Panc1 (cell line): ENCODE measurements around the gene ZNF783. TPM values are rescaled to one million over a fixed set of nuclear protein-coding genes. Genes with fewer than 3 reads are reported as not detected.

ENCODE experiments used
- ATAC-seq: fragments of 200-7000 bp; cut with Tn5 transposase; 2 replicates; pipeline ENCODE4 v1.9.1; 2020; ENCODE audit warnings: mild to moderate bottlenecking, moderate library complexity
- BruUV-seq: library from RNA; stranded (reverse); fragments of 400-500 nt; replicated peaks from 2 replicates; lab custom pipeline; 2021; lab: Mats Ljungman, UMichigan
- CTCF ChIA-PET: fragments of 300-600 bp; sonication (Branson Sonifier 250); formaldehyde crosslinking; loops from one replicate; lab custom pipeline; 2022; ENCODE audit warnings: antibody characterized with exemption; lab: Charles Lee
- POLR2A ChIA-PET: fragments of 300-600 bp; sonication (Branson Sonifier 250); formaldehyde crosslinking; loops from one replicate; lab custom pipeline; 2022; ENCODE audit warnings: antibody characterized with exemption; lab: Charles Lee
- DNase-seq: peaks from one replicate; pipeline ENCODE4 v3.0.0-alpha.2; 2010; ENCODE audit warnings: low read depth, low spot score
- H3K27ac ChIP-seq: 2 replicates; pipeline ENCODE4 v1.5.1; 2011; ENCODE audit warnings: mild to moderate bottlenecking, low read length, inconsistent platforms
- H3K27me3 ChIP-seq: fragments of 200-500 bp; sonication (Bioruptor generic); 2 replicates; pipeline ENCODE4 v1.6.0; 2014; ENCODE audit warnings: low read length, inconsistent platforms; ENCODE audit not compliant: control insufficient read depth, insufficient read depth
- H3K36me3 ChIP-seq: fragments of 200-500 bp; sonication (Bioruptor generic); 2 replicates; pipeline ENCODE4 v1.5.1; 2014; ENCODE audit warnings: inconsistent platforms, mild to moderate bottlenecking, low read length, moderate library complexity; ENCODE audit not compliant: control insufficient read depth, insufficient read depth
- H3K4me1 ChIP-seq: 2 replicates; pipeline ENCODE4 v1.5.1; 2011; ENCODE audit warnings: inconsistent platforms, mild to moderate bottlenecking, low read length, moderate library complexity; ENCODE audit not compliant: control insufficient read depth, insufficient read depth
- H3K4me3 ChIP-seq, 2 experiments: 2 replicates each; pipeline ENCODE4 v1.5.1; 2011 to 2012; ENCODE audit warnings: low read depth in 2 of 2, low read length in 2 of 2, mild to moderate bottlenecking in 2 of 2, inconsistent platforms in 1 of 2, moderate library complexity in 1 of 2
- H3K9me3 ChIP-seq: fragments of 200-500 bp; sonication (Bioruptor generic); 2 replicates; pipeline ENCODE4 v1.5.1; 2014; ENCODE audit warnings: low read depth, mild to moderate bottlenecking, inconsistent platforms, low read length, moderate library complexity; ENCODE audit not compliant: control insufficient read depth, insufficient read depth
- POLR2AphosphoS5 ChIP-seq: IDR thresholded peaks from 2 replicates; pipeline ENCODE4 v1.6.1; 2012; ENCODE audit warnings: mild to moderate bottlenecking, low read depth, low read length, moderate library complexity
- SIN3A ChIP-seq: IDR thresholded peaks from 2 replicates; pipeline ENCODE4 v1.6.1; 2012; ENCODE audit warnings: low read depth, mild to moderate bottlenecking, low read length, moderate library complexity, borderline replicate concordance; ENCODE audit not compliant: insufficient read depth
- TCF7L2 ChIP-seq: IDR thresholded peaks from 2 replicates; pipeline ENCODE4 v1.6.1; 2011; ENCODE audit warnings: mild to moderate bottlenecking, low read depth, low read length, inconsistent platforms
- in situ Hi-C: cut with HindIII; loops from 2 replicates; pipeline ENCODE4 v1.10.0; 2016; ENCODE audit warnings: low sequenced_read_pairs, low pct_unique_long_range_greater_than_20kb
- intact Hi-C: fragments of 100-400 bp; cut with micrococcal nuclease; formaldehyde crosslinking; loops from one replicate; pipeline ENCODE4 v1.10.0; 2022; ENCODE audit not compliant: unreplicated experiment
- total RNA-seq: library from RNA; stranded (reverse); gene quantifications from one replicate; pipeline ENCODE4 v1.2.1, GENCODE V29; 2021; ENCODE audit not compliant: unreplicated experiment
- TF ChIP-seq, protein P1 (sequence below), 2 experiments: IDR thresholded peaks; 2 replicates each; pipeline ENCODE4 v1.6.1; 2011 to 2012; ENCODE audit warnings: low read depth in 2 of 2, control low read depth in 1 of 2, low read length in 1 of 2, mild to moderate bottlenecking in 1 of 2, moderate library complexity in 1 of 2; ENCODE audit not compliant: insufficient read depth in 1 of 2
- TF ChIP-seq, protein P2 (sequence below): fragments of 450-650 bp; IDR thresholded peaks from 2 replicates; pipeline ENCODE4 v1.5.1; 2017; ENCODE audit warnings: mild to moderate bottlenecking

Gene ZNF783
- total RNA-seq, 1 experiment from 2014 or later, result 16.6 TPM

DNA sequence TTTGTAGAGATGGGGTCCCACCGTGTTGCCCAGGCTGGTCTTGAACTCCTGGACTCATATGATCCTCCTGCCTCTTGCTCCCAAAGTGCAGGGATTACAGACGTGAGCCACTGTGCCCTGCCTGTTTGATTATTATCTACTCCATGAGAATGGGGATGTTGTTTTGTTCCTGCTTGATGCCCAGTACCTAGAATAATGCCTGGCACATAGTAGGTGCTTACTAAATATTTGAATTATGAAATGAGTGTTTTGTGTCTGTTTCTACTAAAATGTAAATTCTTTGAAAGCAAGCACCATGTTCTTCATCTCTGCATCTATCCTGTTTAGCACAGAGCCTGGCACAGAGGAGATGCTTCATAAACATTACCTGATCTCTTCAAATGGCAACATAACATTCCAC, 40.9 kb downstream of the ZNF783 start:
- H3K36me3 ChIP-seq, result no peaks in the 10 kb centered on the region
- TF ChIP-seq, protein P1, sequence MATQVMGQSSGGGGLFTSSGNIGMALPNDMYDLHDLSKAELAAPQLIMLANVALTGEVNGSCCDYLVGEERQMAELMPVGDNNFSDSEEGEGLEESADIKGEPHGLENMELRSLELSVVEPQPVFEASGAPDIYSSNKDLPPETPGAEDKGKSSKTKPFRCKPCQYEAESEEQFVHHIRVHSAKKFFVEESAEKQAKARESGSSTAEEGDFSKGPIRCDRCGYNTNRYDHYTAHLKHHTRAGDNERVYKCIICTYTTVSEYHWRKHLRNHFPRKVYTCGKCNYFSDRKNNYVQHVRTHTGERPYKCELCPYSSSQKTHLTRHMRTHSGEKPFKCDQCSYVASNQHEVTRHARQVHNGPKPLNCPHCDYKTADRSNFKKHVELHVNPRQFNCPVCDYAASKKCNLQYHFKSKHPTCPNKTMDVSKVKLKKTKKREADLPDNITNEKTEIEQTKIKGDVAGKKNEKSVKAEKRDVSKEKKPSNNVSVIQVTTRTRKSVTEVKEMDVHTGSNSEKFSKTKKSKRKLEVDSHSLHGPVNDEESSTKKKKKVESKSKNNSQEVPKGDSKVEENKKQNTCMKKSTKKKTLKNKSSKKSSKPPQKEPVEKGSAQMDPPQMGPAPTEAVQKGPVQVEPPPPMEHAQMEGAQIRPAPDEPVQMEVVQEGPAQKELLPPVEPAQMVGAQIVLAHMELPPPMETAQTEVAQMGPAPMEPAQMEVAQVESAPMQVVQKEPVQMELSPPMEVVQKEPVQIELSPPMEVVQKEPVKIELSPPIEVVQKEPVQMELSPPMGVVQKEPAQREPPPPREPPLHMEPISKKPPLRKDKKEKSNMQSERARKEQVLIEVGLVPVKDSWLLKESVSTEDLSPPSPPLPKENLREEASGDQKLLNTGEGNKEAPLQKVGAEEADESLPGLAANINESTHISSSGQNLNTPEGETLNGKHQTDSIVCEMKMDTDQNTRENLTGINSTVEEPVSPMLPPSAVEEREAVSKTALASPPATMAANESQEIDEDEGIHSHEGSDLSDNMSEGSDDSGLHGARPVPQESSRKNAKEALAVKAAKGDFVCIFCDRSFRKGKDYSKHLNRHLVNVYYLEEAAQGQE (IDR thresholded peaks at IDR 0.05; ENCODE audit: insufficient read depth in 1 of 2, low read depth in 2 of 2, low read length in 1 of 2), result no peak
- TF ChIP-seq, protein P2, sequence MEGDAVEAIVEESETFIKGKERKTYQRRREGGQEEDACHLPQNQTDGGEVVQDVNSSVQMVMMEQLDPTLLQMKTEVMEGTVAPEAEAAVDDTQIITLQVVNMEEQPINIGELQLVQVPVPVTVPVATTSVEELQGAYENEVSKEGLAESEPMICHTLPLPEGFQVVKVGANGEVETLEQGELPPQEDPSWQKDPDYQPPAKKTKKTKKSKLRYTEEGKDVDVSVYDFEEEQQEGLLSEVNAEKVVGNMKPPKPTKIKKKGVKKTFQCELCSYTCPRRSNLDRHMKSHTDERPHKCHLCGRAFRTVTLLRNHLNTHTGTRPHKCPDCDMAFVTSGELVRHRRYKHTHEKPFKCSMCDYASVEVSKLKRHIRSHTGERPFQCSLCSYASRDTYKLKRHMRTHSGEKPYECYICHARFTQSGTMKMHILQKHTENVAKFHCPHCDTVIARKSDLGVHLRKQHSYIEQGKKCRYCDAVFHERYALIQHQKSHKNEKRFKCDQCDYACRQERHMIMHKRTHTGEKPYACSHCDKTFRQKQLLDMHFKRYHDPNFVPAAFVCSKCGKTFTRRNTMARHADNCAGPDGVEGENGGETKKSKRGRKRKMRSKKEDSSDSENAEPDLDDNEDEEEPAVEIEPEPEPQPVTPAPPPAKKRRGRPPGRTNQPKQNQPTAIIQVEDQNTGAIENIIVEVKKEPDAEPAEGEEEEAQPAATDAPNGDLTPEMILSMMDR, result no peak
- TF ChIP-seq SIN3A (no peak), POLR2AphosphoS5 (no peak), TCF7L2 (no peak)

DNA sequence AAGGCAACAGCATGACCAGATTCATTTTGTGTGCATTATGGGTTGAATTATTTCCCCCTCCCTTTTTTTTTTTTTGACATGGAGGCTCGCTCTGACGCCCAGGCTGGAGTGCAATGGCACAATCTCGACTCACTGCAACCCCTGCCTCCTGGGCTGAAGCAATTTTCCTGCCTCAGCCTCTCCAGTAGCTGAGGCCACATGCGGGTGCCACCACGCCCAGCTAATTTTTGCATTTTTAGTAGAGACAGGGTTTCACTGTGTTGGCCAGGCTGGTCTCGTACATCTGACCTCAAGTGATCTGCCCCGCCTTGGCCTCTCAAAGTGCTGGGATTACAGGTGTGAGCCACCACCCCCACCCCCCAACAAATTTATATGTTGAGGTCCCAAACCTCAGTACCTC, 42.0 kb downstream of the ZNF783 start:
- CTCF ChIA-PET, result no interaction called here
- ATAC-seq (no peak), DNase-seq (no peak)
- Histone ChIP-seq H3K27me3 (no peaks in the 10 kb centered on the region), H3K4me3 (no peak overlapping the region), H3K4me1 (no peaks in the 10 kb centered on the region), H3K27ac (no peak overlapping the region), H3K36me3 (no peaks in the 10 kb centered on the region), H3K9me3 (no peaks in the 10 kb centered on the region)
- no TSS peak for BruUV-seq
- in situ Hi-C loops (no loop called here), intact Hi-C loops (no loop called here)
- TF ChIP-seq, protein P1 (IDR thresholded peaks at IDR 0.05; ENCODE audit: insufficient read depth in 1 of 2, low read depth in 2 of 2, low read length in 1 of 2), result no peak
- no peak for TF ChIP-seq SIN3A
- no peak for TF ChIP-seq POLR2AphosphoS5
- TF ChIP-seq, protein P2, result no peak
- TF ChIP-seq TCF7L2, result no peak
- POLR2A ChIA-PET, result no interaction called here

More for the DNA sequence above, 40.9 kb downstream of the ZNF783 start:
- no peaks in the 10 kb centered on the region for H3K4me1 ChIP-seq
- H3K9me3 ChIP-seq, result no peaks in the 10 kb centered on the region
- no peak for DNase-seq
- no peak overlapping the region for H3K4me3 ChIP-seq
- no peak overlapping the region for H3K27ac ChIP-seq
- no peaks in the 10 kb centered on the region for H3K27me3 ChIP-seq
- intact Hi-C loops, result no loop called here
- CTCF ChIA-PET, result no interaction called here
- POLR2A ChIA-PET, result no interaction called here
- no TSS peak for BruUV-seq
- in situ Hi-C loops, result no loop called here
- ATAC-seq, result no peak
